Measurements from ENCODE around the gene SFTPB.

DNA sequence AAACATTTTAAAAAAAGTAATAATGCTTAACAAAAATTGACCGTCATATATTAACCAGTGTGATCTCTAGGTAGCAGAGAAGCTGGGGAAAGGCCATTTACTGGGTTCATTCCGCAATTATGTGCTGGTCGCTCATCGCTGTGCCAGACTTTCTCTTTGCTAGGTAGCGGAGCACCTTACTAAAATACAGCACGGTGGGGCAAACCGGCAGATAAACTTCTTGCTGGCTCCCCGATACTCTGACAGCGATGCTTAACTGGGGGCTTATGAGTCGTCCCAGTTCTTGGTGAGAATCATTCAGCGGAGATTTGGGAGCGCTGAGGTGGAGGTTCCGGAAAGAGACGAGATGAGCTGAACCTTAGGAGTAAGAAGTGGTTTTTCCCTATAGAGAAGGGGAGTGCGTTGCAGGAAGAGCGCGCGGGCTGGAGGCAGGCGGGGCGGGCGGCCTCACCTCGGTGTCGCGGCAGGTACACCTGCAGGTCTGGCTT, 56.7 kb downstream of the SFTPB start:
- TF ChIP-seq POLR2A (IDR thresholded peaks at IDR 0.05) (no peak), CTCF (IDR thresholded peaks at IDR 0.05) (no peak)
